HG03045 (cell line): Measurements from ENCODE around the gene ITGA8.

Source experiments
- ATAC-seq: cut with Tn5 transposase; IDR thresholded peaks from one replicate; pipeline ENCODE4 v1.9.1; 2021; ENCODE audit warnings: mild to moderate bottlenecking, moderate library complexity; ENCODE audit not compliant: unreplicated experiment

Gene ITGA8

DNA sequence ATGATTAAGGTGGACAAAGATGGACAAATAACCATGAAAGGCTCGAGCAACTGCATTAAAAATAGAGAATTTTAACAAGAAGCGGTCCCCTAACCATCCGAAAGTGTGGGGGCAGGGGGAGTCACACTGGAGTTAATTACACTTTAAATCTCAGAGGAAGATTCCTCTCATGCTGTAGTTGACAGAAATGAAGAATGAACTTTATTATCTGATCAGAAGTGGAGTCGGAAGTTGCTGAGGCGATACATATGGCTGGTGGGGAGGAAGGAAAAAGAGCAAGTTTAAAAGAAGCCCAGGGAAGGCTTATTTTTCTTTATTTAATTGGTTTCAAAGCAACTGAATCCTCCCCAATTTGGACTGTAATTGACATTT lies 246.3 kb downstream of the ITGA8 start:
- ATAC-seq, result no peak

DNA sequence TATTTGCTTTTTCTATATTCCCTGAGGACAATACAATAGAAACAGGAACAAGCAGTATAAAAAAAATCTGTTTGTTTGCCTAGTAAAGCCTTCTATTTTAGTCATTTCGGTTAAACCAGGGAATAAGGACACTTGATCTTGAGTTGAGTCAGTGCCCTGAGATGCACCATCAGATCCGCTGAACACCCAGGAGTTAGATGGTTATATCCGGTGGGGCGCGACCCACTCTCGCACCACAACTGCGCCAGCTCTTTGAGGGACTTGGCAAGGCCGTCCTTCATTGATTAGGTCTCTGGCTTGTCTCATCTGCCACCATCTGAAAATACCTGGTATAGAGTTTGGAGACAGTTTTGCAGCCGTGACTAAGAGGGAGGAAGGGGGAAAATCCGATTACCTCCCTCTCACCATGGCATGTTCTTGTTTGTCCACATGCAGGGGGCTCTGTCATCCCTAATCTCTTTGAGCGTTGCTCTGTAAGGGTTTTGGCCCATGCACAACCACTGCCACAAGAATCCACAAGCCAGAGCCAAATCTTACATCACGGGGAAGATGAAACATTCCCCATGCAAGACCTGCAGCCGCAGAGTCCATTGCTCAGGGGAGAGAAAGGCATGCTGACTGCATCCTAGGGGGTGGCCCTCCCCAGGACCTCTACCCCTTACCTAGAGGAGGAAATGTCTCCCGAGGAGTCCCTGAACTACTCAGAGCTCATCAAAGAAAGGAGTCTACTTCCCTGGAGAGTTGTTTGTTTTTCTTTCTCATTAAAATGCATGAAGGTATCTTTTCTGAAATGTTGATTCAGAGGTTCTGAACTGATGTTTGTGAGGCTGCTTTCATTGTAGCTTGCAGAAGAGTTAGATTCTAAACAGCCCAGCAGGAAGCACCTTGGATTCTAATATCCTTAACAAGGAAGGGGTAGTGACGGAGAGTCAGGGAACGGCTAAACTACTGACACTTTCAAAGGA lies 247.0 kb downstream of the ITGA8 start:
- ATAC-seq, result no peak

DNA sequence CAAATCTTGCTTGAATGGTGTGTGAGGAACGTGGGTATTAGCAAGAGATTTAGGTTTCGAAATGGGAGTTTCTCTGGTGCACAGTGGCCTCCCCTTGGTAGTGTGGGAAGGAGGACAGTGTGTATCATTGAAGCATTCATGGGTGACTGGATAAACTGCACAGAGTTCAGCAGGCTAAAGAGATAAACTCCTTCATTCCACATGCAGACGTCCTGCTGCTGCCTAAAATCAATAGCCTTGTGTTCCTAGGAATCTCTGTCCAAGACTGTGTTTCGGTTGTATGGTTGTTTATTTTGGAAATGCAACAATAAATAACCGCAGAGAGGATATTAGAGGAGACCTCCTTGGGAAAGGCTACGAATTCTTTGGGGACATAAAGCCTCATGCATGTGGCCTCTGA lies 247.7 kb downstream of the ITGA8 start:
- ATAC-seq, result no peak

DNA sequence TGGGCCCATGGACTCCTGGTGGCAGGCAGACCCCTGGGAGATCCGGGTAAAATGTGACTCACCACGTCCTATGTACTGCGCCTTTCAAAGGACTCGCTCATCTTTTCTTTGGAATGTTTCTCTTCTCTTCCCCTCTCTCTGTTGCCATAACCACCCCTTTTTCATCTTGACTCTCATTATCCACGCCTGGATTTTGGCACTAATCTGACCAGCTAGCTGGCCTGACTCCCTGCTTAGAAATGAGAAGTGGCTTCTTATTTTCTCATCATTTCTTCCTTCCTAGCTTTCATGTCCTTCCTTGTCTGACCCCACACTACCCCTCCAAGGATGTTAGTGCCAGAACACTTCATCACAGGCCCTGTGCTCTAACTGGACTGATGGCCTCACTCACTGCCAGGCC lies 250.6 kb downstream of the ITGA8 start:
- ATAC-seq, result no peak

DNA sequence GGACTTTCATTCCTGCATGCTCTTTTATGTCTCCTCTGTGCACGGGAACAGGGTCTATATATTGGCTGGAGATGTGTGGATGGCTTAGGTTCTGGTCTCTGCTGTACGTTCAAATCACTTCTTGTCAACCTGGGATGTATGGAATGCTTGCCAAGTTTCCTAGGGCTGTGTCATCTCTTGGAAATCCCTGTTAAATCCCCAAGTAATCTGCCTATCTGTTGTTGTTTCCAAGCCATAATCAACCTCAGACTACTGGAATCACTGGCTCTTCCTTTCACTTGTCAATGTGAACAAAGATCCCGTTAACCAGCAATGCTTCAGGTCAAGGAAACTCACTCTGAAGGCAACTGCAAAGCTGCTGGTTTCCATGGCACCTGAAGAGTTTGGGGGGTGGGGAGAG lies 255.3 kb downstream of the ITGA8 start:
- no peak for ATAC-seq
